ENCODE measurements around the gene MAP4K1.
"Not testable (repeated sequence)": the region's sequence is repeated elsewhere in the genome, so short reads cannot be mapped to it uniquely, and the experiment has no call there.

MAP4K1 gene

DNA sequence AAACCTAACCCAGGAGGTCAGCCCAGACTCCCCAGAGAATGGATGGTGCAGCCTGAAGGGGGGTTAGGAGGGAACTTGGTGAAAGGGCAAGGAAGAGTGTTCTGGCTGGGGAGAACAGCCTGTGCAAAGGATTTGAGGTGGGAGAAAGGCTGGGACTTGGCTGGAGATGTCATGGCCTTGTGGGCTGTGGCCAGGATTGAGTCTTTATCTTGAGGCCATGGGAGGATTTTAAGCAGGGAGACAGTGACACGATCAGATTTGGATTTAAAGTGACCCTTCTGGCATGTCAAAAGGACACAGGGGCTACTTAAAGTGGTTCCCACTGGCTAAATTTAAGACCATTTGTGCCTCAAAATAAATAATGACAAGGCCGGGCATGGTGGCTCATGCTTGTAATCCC, 29.7 kb downstream of the MAP4K1 start:
- DNase-seq (ENCODE audit: low read depth) = no peak

DNA sequence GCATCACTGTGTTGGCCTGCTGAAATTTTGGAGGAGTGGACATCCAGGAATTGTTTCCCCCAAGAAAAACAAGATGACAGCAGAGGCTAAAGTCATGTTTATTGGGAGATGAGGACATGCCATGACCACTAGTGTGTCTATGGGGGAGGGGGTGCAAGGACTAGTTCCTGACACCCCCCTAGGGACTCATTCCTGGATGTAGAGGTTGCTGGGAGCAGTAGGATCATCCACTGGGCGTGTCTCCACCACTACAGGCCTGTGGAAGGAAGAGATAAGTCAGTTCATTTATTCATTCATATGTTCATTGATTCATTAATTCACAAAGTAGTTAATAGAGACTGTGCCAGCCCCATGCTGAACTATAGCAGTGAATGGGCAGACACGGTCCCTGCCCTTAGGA, 30.2 kb downstream of the MAP4K1 start:
- H3K4me3 ChIP-seq (ENCODE audit: control insufficient read depth, low read depth, low read length) = no peak overlapping the region
- DNase-seq (ENCODE audit: low read depth) = no peak
- TF ChIP-seq, protein P1, sequence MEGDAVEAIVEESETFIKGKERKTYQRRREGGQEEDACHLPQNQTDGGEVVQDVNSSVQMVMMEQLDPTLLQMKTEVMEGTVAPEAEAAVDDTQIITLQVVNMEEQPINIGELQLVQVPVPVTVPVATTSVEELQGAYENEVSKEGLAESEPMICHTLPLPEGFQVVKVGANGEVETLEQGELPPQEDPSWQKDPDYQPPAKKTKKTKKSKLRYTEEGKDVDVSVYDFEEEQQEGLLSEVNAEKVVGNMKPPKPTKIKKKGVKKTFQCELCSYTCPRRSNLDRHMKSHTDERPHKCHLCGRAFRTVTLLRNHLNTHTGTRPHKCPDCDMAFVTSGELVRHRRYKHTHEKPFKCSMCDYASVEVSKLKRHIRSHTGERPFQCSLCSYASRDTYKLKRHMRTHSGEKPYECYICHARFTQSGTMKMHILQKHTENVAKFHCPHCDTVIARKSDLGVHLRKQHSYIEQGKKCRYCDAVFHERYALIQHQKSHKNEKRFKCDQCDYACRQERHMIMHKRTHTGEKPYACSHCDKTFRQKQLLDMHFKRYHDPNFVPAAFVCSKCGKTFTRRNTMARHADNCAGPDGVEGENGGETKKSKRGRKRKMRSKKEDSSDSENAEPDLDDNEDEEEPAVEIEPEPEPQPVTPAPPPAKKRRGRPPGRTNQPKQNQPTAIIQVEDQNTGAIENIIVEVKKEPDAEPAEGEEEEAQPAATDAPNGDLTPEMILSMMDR (conservative IDR thresholded peaks at IDR 0.05; ENCODE audit: control insufficient read depth, insufficient read depth, low read depth, low read length) = no peak

More for the DNA sequence above, 29.7 kb downstream of the MAP4K1 start:
- H3K4me3 ChIP-seq (ENCODE audit: control insufficient read depth, low read depth, low read length) = no peak overlapping the region
- TF ChIP-seq, protein P1 (conservative IDR thresholded peaks at IDR 0.05; ENCODE audit: control insufficient read depth, insufficient read depth, low read depth, low read length) = no peak

DNA sequence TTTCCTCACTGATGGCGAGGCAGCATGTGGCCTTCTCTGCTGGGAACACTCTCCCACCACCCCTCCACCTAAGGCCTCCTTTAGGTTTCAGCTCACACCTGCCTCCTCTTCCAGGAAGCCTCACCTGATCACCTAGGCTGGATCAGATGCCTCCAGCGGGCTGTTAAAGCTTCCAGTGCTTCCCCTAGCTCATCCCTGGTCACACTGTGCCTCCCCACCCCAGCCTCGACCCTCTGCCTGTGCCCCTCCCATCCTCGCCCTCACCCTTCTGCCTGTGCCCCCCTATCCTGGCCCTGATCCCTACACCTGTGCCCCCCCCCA, 33.8 kb downstream of the MAP4K1 start:
- TF ChIP-seq, protein P1 (conservative IDR thresholded peaks at IDR 0.05; ENCODE audit: control insufficient read depth, insufficient read depth, low read depth, low read length) = no peak
- no peak overlapping the region for H3K4me3 ChIP-seq (ENCODE audit: control insufficient read depth, low read depth, low read length)
- no peak for DNase-seq (ENCODE audit: low read depth)

DNA sequence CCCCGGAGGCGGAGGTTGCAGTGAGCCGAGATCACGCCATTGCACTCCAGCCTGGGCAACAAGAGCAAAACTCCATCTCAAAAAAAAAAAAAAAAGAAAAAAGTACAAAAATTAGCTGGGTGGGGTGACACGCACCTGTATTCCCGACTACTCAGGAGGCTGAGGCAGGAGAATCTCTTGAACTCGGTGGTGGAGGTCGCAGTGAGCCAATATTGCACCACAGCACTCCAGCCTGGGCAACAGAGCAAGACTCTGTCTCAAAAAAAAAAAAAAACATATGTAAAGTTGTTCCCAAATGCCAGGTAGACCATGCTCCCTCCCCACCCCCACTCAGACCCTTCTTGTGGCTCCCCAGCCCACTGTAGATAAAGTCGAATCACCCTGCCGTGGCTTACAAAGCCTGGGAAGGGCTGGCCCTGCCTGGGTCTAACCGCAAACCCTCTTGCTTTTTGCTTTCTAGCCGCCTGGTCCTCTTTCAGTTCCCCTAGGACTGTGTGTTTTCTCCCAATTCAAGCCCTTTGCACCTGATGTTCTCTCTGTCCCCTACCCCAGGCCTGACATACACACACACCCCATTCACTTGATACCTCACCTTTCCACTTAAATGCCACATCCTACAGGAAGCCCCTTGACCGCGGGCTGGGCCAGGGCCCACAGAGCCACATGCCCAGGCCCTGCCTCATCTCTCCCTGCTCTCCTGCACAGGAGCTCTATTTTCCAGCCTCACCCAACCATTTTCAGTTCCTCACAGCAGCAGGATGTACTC, 34.4 kb downstream of the MAP4K1 start:
- TF ChIP-seq, protein P1 (conservative IDR thresholded peaks at IDR 0.05; ENCODE audit: control insufficient read depth, insufficient read depth, low read depth, low read length) = no peak
- no peak for DNase-seq (ENCODE audit: low read depth)
- H3K4me3 ChIP-seq (ENCODE audit: control insufficient read depth, low read depth, low read length) = no peak overlapping the region

DNA sequence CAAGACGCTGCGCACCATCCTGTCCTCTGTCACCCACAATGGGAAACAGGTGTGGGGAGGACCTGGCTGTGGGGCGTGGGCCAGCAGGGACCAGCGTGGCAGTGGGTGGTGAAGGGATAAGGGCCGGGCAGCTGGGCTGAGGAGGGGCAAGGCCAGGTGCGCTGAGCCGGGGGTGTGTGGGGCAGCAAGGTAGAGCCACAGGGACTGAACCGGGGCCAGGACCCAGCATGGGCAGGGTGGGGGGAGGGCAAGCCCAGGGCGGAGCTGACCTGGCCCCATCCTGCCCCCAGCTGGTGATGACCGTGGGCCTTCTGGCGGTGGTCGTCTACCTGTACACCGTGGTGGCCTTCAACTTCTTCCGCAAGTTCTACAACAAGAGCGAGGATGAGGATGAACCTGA, 37.7 kb downstream of the MAP4K1 start:
- TF ChIP-seq, protein P1 (conservative IDR thresholded peaks at IDR 0.05; ENCODE audit: control insufficient read depth, insufficient read depth, low read depth, low read length) = no peak

DNA sequence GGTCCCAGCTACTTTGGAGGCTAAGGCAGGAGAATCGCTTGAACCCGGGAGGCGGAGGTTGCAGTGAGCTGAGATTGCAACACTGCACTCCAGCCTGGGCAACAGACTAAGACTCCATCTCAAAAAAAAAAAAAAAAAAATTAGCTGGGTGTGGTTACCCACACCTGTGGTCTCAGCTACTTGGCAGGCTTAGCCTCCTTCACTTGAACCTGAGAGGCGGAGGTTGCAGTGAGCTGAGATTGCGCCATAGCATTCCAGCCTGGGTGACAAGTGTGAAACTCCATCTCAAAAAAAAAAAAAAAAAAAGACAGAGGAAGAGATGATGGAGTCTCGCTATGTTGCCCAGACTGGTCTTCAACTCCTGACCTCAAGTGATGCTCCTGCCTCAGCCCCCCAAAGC, 38.4 kb downstream of the MAP4K1 start:
- not testable (repeated sequence) for H3K4me3 ChIP-seq (ENCODE audit: control insufficient read depth, low read depth, low read length); DNase-seq (ENCODE audit: low read depth)

More for the DNA sequence above, 37.7 kb downstream of the MAP4K1 start:
- H3K4me3 ChIP-seq (ENCODE audit: control insufficient read depth, low read depth, low read length) = no peak overlapping the region
- no peak for DNase-seq (ENCODE audit: low read depth)

DNA sequence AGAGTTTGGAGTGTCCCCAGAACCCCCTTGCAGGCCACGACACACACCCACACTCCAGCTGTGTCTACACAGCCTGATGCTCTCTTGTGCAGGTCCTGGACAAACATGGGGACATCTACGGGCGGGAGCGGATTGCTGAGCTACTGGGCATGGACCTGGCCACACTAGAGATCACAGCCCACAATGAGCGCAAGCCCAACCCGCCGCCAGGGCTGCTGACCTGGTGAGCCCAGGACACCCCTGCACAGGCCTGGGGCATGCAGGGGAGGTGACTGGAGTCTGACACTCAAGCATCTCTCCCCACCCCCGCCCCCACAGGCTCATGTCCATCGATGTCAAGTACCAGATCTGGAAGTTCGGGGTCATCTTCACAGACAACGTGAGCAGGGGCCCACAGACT, 39.9 kb downstream of the MAP4K1 start:
- TF ChIP-seq, protein P1 (conservative IDR thresholded peaks at IDR 0.05; ENCODE audit: control insufficient read depth, insufficient read depth, low read depth, low read length) = no peak
- no peak for DNase-seq (ENCODE audit: low read depth)

More for the DNA sequence above, 39.9 kb downstream of the MAP4K1 start:
- H3K4me3 ChIP-seq (ENCODE audit: control insufficient read depth, low read depth, low read length) = no peak overlapping the region
